Body of pancreas (tissue), 4 donors: ENCODE measurements around the gene CYB5A. TPM values are rescaled to one million over a fixed set of nuclear protein-coding genes. Genes with fewer than 3 reads are reported as not detected.

Source experiments
- ATAC-seq: fragments of 150-250 bp; one replicate; pipeline ENCODE4 v1.9.1; 2016
- DNase-seq, 4 donors: peaks; one replicate each; pipeline ENCODE4 v3.0.0-alpha.2; 2019
- H3K27ac ChIP-seq, 4 donors: fragments of 200-600 bp; sonication (generic); 1 replicate in 3 of 4; 2 replicates in 1 of 4; pipeline versions ENCODE4 v1.5.1 to v1.6.1; 2016 to 2019; ENCODE audit warnings: mild to moderate bottlenecking in 1 of 4, mixed read lengths in 1 of 4, moderate library complexity in 1 of 4
- H3K27me3 ChIP-seq, 2 donors: fragments of 200-600 bp; sonication (generic); one replicate each; pipeline ENCODE4 v1.6.0; 2016; ENCODE audit warnings: mild to moderate bottlenecking in 1 of 2
- H3K36me3 ChIP-seq, 2 donors: fragments of 200-600 bp; sonication (generic); replicated peaks in 1 of 2; 2 replicates each; pipeline ENCODE4 v1.5.1; 2016; ENCODE audit warnings: low read depth in 2 of 2; ENCODE audit not compliant: insufficient read depth in 1 of 2
- H3K4me1 ChIP-seq: fragments of 200-600 bp; sonication (generic); one replicate; pipeline ENCODE4 v1.6.0; 2016
- H3K4me3 ChIP-seq, 2 donors: fragments of 200-600 bp; sonication (generic); 1 replicate in 1 of 2; 2 replicates in 1 of 2; pipeline ENCODE4 v1.5.1; 2016 to 2019
- H3K9me3 ChIP-seq, 3 donors: fragments of 200-600 bp; sonication (generic); 1 replicate in 2 of 3; 2 replicates in 1 of 3; pipeline ENCODE4 v1.5.1; 2016
- CTCF ChIP-seq, 7 experiments: fragments of 450-650 bp in 4 of 7; fragments of 200-600 bp in 3 of 7; sonication (generic) in 3 of 7; IDR thresholded peaks; one replicate each; pipeline ENCODE4 v1.5.1; 2016 to 2019; ENCODE audit warnings: antibody characterized with exemption in 7 of 7
- POLR2A ChIP-seq, 3 donors: fragments of 450-650 bp; IDR thresholded peaks; one replicate each; pipeline ENCODE4 v1.6.1; 2016; ENCODE audit warnings: antibody characterized with exemption in 3 of 3, mild to moderate bottlenecking in 2 of 3
- WGBS, 2 donors: methylation state at CpG; one replicate each; pipeline ENCODE4 v1.1.5; 2017; 5-methylcytosine and 5-hydroxymethylcytosine counted together
- intact Hi-C: fragments of 100-400 bp; cut with DNase I; formaldehyde crosslinking; loops from one replicate; pipeline ENCODE4 v1.15.1; 2023
- total RNA-seq, 2 donors: library from RNA; depleted of rRNA; stranded (reverse); fragments of >200 nt; gene quantifications; one replicate each; pipeline ENCODE4 v1.1.0, GENCODE V29; 2016

The CYB5A gene
- total RNA-seq, 2 donors from 2014 or later = 209 to 264 TPM

DNA sequence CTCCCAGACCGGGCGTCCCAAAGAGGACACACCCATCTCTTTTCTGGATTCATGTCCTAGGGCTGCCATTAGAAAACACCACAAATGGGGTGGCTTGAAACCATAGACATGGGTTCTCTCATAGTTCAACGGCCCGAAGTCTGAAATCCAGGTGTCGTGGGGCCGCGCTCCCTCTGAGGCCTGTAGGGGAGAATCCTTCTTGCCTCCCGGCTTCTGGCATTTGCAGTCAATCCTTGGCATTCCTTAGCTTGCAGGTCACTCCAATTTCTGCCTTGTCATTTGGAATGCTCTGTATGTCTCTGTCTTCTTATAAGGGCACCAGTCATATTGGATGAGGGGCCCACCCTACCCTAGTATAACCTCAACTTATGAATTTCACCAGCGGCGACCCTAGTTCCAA lies 65.1 kb downstream of the CYB5A start:
- no peaks in the 10 kb centered on the region for H3K27me3 ChIP-seq
- H3K36me3 ChIP-seq = no peaks in the 10 kb centered on the region
- peak overlapping the region; percentile 77 to 99 (median 92) for H3K27ac ChIP-seq
- no peak for TF ChIP-seq CTCF (IDR thresholded peaks at IDR 0.05)
- no peak for TF ChIP-seq POLR2A (IDR thresholded peaks at IDR 0.05)
- ATAC-seq = no peak
- peaks cover 81% of the 10 kb centered on the region for H3K4me1 ChIP-seq
- 71 to 85% methylated on average over 10 of the region's 10 CpGs for WGBS, 2 donors
- H3K4me3 ChIP-seq = no peak overlapping the region
- intact Hi-C loops = no loop called here
- DNase-seq = no peak
- no peaks in the 10 kb centered on the region for H3K9me3 ChIP-seq

DNA sequence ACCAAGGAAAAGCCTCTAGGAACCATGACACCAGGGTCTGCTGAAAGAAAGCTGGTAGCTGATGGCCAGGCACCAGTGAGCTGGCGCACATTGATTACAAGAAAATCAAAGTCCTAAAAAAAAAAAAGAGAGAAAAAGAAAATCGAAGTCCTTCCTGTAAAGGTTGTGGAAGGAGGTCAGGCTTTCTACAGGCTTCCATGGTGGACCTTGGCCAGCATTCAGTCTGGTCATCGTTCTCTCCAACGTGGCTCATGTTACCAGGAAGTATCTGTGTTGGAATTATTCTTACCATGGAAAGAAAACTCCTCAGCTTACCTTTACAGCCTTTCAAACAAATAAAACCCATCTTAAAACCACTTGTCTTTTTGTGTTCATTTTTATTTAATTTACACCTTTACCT lies 65.6 kb downstream of the CYB5A start:
- Histone ChIP-seq H3K27ac (peak overlapping the region; percentile 77 to 99 (median 92)), H3K4me3 (no peak overlapping the region), H3K27me3 (no peaks in the 10 kb centered on the region), H3K36me3 (no peaks in the 10 kb centered on the region), H3K9me3 (no peaks in the 10 kb centered on the region), H3K4me1 (peaks cover 76% of the 10 kb centered on the region)
- TF ChIP-seq POLR2A (IDR thresholded peaks at IDR 0.05) (no peak), CTCF (IDR thresholded peaks at IDR 0.05) (no peak)
- ATAC-seq = peak; percentile 65
- WGBS, 2 donors = 22 to 27% methylated on average over 4 of the region's 4 CpGs
- DNase-seq = peak; percentile 70 to 83 (median 78)
- intact Hi-C loops = no loop called here

- Histone ChIP-seq H3K27ac (peak overlapping the region; percentile 77 to 99 (median 92)), H3K27me3 (no peaks in the 10 kb centered on the region), H3K4me3 (no peak overlapping the region), H3K9me3 (no peaks in the 10 kb centered on the region), H3K36me3 (no peaks in the 10 kb centered on the region), H3K4me1 (peaks cover 69% of the 10 kb centered on the region)
- DNase-seq (peak; percentile 77 to 93 (median 82)), ATAC-seq (peak; percentile 94)
- 7 to 17% methylated on average over 5 of the region's 5 CpGs for WGBS, 2 donors
- TF ChIP-seq CTCF (IDR thresholded peaks at IDR 0.05) = peak in 1 of 7 experiments; percentile 8
- peak in 2 of 3 donors; percentile 32 to 35 for TF ChIP-seq POLR2A (IDR thresholded peaks at IDR 0.05)
- intact Hi-C loops = no loop called here
Measured at GRCh38 chr18:74225193-74225840, 66.4 kb downstream of the CYB5A start.

- TF ChIP-seq CTCF (IDR thresholded peaks at IDR 0.05) = no peak
- no peak for TF ChIP-seq POLR2A (IDR thresholded peaks at IDR 0.05)
- DNase-seq (no peak), ATAC-seq (no peak)
- Histone ChIP-seq H3K4me1 (peaks cover 47% of the 10 kb centered on the region), H3K27ac (peak overlapping the region in 3 of 4 donors; percentile 90 to 99 (median 95)), H3K4me3 (no peak overlapping the region), H3K36me3 (no peaks in the 10 kb centered on the region), H3K9me3 (no peaks in the 10 kb centered on the region), H3K27me3 (no peaks in the 10 kb centered on the region)
- intact Hi-C loops = no loop called here
- WGBS, 2 donors = 80 to 82% methylated on average over 7 of the region's 7 CpGs
Measured at GRCh38 chr18:74222710-74223494, 68.9 kb downstream of the CYB5A start.
